GM19239 (cell line): ENCODE measurements around the gene CBFA2T3.

Source experiments
- DNase-seq: peaks from one replicate; pipeline ENCODE4 v3.0.0; 2011; ENCODE audit warnings: low spot score; ENCODE audit not compliant: insufficient read length
- FAIRE-seq: peaks from 2 replicates; lab custom pipeline; 2011; peaks lifted over from hg19 to GRCh38; lab: Jason Lieb, UNC

Gene CBFA2T3

DNA sequence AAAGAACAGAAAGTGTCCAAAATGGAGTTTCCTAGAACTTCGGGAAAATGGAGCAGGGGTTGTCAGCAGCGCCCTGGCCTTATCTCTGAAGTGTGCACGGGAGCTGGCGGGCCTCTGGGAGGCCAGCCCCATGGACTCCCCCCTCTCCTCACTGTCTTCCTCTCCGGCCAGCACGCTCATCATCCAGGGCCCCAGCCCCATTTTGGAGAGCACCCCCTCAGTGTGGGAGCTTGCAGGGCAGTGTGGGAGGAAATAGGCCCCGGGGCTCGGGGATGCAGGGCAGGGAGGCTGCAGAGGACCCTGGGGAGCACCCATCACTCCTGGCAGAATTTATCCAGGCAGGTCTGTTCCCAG, 105.7 kb downstream of the CBFA2T3 start:
- no peak for FAIRE-seq
- no peak for DNase-seq

DNA sequence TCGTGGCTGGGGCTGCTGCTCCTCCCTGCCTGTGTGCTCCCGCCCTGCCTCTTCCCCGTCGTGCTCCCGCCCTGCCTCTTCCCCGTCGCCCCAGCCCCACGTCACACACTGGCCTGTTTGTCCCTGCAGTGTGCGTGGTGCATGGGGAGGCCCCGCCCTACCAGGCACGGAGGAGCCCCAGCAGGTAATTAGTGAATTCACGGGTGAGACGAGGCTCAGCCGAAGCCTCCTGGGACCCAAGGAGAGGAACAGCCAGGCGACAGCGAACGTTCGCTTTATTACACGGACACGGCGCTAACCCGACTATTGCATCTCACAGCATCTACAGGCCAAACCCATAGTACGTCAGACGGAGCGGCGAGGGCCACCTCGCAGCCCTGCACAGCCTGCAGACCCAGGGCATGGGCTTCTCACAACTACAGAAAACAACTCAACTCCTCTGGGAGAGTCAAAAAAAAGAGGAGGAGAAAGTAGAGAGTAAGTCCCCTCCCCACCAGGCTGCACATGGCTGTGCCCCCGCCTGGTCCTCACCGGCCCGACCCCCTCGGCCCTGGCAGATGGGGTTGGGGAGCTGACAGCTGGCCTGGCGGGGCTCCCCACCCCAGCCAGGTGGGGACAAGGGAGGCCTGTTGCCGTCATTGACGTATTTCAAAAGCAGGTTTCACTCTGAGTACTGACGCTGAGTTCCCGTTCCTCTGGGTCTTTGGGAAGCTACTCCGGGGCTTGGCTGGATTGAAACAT, 106.2 kb downstream of the CBFA2T3 start:
- DNase-seq (no peak), FAIRE-seq (no peak)

DNA sequence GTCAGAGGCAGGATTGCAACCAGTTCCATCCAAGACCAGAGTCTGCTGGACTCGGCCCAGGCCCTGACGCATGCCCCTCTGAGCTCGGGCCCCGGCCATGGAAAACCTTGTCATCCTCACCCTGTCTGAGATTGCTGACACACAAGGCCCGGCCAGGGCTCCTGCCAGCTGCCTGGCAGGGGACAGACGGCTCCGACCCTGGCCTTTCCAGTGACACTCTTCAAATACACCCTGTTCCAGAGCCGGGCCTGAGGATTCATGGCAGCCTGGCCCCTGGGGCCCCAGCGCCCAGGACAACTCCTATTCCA, 107.4 kb downstream of the CBFA2T3 start:
- DNase-seq (no peak), FAIRE-seq (no peak)

DNA sequence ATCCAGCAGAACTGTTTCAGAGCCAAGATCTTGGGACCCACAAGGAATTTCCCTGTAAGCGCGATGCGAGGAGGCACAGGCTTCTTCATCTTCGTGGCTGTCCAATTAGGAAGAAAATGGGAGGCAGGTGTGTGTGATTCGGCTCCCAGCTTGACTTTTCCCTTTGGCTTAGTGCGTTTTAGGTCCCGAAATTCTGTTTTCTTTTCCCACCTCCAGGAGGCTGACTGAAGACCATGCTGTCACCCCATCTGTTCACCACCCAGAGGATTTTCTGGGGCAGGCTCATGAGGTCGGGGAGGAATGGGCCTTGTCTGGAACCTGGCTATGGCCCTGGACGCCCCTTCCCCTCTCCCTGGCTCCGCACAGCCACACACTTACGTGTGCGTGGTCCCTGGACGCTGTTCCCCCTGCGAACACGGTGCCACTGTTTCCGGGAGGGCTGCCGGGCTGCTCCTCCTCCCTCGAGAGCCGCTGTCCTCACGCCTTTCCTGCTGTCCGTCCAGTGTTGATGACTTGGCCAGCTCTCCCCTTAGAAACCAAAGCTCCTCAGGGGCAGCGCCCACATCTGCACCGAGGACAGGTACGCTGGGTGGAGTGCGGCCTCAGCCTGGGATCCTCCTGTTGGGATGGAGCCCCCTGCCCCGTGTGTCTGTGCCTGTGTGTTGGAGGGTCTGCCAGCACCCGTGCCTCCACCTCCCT, 107.9 kb downstream of the CBFA2T3 start:
- FAIRE-seq (no peak), DNase-seq (no peak)

DNA sequence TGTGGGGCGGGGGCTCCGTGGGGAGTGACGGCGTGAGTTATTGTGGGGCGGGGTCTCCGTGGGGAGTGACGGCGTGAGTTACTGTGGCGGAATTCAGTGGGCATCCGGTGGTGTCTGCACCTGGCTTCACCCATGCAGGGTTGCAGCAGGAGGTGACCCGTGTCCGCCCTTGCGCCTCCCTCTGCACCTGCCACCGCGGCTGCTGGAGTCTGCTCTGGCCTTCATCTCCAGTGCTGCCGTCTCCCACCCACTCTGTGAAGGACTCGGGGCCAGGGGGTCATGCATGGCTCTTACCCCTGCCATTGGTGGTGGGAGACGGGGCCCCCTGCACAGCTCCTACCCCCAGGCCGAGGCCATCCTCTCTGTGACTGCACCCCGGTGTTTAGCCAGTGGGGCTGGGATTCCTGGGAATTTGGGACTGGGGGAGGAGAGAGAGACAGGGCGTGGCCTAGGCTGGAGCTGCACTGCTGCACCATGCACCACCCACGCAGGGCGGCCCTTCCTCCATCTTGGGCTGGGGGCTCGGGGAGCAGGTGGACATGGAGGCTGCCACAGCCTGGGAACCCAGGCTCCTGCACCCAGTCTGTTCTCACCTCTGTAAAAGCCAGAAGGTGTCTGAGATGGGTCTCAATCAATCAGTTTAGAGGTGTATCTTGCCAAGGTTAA, 109.3 kb downstream of the CBFA2T3 start:
- FAIRE-seq (no peak), DNase-seq (no peak)

DNA sequence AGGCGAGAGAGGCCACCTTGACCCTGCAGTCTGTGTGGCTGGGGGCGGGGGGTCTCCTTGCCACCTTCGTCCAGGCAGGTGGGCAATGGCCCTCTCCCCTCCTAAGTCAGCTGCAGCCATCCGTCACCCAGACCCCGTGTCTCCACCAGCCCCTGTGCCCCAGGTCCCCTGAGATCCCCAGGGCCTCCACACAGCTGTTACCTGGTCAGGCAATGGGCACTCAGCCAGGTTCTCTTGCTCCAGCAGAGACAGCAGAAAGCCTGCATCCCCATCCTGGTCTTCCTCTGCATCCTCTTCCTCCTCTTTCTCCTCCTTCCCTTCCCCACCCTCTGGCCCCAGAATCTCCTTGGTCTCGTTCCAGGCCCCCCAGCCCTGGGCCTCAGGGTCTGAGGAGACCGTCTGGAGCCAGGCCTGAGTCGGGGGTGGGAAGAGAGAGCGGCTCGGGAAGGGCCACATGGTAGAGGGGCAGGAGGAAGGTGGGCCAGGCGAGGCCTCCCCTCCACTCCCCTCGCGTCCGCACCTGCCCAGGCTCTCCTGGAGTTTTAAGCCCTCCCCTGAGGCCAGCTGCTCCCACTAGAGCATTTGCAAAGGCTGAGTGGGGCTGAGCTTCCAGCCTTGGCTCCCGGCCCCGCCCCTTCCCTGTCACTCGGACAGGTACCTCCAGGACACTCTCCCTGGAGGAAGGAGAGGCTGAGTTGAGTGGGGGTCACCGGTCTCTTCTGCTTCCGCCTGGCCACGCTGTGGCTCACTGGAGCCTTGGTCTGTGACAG, 110.7 kb downstream of the CBFA2T3 start, which contains the start of gene PABPN1L:
TSS of gene PABPN1L (minus strand) at position 510 of the 770 bp plus-strand sequence. CDS start at position 456, 54 bp downstream.
- no peak for DNase-seq

DNA sequence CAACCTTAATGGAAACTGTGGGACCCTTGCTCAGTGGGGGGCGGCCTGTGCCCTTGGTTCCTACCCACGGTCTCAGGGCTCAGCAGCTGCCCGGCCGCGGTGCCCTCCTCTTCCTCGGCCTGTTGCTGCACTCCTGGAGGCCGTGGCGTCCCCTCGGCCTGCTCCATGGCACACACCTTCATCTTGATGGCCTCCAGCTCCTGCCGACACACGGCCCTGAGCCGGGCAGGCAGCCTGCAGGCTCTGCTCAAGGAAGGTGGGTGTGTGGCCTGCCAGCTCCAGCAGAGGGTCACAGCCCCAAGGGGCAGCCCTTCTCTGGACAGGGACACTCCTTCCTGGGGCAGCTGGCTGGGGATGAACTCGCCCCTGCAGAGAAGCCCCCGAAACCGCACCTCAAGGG, 111.3 kb downstream of the CBFA2T3 start:
- DNase-seq, result no peak
- FAIRE-seq, result no peak

More for the DNA sequence above, 110.7 kb downstream of the CBFA2T3 start, which contains the start of gene PABPN1L:
- no peak for FAIRE-seq

DNA sequence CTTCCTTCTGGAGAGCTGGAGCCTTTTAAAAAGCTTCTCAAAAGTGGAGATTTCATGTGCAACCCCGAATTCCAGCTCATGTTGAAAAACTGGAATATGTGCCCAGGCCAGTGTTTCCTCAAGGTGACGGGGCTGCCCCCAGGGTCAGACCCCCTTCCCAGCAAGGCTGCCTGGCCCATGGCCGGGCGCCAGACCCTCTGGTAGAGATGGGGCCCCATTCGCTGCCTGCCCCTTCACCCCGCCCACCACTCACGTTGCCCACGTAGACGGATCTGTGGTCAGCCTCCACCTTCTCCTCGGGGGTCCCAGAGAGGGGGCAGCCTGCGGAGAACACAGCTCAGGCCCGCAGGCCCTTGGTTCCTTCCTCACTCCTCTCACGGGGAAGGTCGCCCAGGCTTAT, 111.7 kb downstream of the CBFA2T3 start:
- FAIRE-seq (no peak), DNase-seq (no peak)

DNA sequence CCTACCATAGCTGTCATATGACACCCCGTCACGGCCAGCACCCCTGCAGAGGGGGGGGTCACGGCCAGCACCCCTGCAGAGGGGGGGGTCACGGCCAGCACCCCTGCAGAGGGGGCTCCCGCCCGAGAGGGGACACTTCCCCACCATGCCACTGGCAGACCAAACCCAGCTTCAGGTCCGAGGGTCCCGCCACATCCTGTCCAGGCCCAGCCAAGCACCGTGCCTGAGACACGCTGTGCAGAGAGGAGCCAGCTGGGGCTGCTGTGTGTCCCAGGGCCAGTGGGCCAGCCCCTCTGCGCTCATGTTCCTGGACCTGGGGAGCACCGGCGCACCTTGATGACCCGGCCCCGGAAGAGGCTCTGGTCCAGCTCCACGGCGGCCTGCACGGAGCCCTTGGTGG, 112.5 kb downstream of the CBFA2T3 start:
- no peak for DNase-seq
- no peak for FAIRE-seq

DNA sequence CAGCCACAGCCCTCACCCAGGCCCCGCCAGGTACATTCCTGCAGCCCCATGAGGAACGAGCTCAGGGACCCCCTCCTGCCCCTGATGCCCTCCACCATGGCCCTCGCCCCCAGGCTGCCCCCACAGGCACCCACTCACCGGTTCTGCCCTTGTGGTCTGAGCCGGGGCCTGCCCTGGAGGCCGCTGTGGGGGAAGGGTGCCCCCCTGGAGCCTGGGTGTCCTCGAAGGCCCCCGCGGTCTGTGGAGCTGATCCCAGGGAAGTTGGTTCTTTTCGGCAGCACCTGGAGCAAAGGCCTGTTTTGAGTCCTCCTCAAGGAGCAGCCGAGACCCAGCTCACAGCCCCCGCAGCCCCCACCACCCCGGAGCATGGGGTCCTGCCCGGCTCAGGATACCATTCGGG, 112.9 kb downstream of the CBFA2T3 start:
- FAIRE-seq (no peak), DNase-seq (no peak)

DNA sequence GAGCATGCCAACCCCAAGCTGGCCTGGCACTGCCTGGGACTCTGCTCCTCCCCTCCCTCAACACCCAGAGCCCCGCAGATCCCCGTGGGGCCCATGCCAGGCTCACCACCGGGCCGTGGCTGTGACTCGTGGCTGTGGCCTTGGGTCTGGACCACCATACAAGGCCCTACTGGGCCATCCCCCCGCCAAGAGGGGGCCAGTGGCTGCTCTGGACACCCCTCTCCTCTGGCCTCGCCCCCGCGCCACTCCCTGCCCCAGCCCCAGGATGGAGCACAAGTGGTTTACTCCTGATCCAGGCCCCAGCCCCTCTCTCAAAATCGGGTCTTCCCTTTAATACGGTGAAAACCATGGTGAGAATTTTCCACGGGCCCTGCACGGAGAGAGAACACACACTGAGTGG, 113.6 kb downstream of the CBFA2T3 start:
- DNase-seq, result no peak

DNA sequence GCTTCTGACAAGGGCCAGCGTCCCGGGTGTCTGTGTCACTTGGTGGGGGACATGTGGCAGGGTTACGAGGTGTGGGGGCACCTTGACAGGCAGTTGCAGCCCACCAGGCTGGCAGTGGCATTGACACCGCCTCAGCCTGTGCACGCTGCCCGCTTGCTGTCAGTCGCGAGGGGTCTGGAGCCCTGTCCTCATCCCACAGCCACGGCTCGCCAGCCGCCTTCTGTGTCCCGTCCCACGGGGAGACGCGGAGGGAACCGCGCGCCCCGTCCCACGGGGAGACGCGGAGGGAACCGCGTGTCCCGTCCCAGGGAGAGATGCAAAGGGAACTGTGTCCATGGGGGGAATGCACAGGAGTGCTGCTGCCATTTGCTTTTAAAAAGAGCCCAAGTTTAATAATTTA, 114.0 kb downstream of the CBFA2T3 start:
- FAIRE-seq (no peak), DNase-seq (no peak)

More for the DNA sequence above, 113.6 kb downstream of the CBFA2T3 start:
- FAIRE-seq, result no peak

DNA sequence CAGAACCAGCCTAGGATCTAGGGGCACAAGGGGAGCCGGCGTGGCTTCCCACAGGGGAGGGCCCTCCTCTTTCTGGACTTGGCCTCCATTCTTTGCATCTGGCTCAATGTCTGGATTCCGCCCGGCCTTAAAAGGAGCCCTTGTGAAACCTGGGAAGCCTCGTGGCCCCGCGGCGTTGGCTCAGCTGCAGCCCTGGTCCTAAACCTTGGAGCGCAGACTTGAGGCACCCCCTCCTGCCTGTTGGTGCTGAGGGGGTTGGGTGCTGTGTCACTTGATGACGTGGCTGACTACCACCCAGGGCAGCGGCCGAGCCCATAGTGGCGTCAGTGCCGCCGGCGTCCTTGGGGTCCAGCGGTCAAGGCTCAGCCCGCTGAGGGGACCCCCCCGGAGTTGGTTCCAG, 115.6 kb downstream of the CBFA2T3 start:
- FAIRE-seq (no peak), DNase-seq (no peak)

DNA sequence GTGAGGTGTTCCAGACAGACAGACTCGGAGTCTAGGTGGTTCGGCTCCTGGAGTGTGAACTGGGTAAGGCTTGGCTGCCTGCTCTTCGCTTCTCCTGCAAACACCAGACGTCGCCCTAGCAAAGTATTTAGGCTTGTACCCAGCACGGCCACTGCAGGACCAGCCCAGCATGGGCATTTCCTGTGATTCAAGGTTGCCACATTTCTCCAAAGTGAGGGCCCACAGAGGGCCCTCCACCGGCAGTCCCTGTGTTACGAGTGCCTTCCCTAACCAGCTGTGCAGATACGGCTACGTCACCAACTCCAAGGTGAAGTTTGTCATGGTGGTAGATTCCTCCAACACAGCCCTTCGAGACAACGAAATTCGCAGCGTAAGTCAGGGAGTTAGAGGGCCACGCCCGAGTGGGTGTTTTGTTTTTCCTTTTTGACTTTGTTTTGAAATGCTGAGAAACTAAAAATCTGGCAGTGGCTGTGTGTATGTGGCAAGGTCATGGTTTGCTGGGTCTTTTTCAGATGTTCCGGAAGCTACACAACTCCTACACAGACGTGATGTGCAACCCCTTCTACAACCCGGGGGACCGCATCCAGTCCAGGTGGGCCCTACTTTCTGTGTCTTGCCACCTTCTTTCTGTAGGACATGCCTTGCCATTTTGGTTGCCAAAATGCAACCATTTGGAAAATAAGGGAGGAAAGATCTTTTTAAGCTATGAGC, 117.5 kb downstream of the CBFA2T3 start:
- DNase-seq, result no peak
- no peak for FAIRE-seq

DNA sequence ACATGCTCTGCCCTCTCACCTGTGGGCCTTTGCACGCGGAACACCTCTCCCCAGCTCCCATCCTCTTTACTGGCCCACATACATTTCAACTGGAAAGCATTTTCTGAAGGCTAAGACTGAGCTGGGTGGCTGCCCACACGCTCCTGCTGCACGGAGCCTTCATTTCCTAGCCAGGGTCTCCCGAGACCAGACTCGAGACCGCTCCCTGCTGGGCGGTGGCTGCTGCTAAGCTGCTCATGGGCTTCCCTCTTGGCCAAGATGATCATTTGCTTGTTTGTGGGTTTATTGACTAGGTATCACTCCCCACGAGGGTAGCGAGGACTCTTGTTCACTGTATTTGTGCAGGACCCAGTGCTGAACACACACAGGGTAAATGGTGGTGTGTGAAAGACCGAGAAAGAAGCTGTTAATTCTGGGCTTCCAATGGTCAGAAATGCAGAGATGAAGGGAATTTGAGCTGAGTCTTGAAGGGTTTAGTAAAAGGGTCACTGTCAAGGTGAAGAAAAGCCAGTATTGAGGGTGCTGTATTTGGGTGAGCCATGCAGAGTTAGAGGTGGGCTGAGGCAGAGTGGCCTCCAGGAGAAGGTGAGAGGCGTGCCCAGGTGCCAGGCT, 119.2 kb downstream of the CBFA2T3 start:
- DNase-seq, result peak; percentile 95
- peak; percentile 96 for FAIRE-seq

DNA sequence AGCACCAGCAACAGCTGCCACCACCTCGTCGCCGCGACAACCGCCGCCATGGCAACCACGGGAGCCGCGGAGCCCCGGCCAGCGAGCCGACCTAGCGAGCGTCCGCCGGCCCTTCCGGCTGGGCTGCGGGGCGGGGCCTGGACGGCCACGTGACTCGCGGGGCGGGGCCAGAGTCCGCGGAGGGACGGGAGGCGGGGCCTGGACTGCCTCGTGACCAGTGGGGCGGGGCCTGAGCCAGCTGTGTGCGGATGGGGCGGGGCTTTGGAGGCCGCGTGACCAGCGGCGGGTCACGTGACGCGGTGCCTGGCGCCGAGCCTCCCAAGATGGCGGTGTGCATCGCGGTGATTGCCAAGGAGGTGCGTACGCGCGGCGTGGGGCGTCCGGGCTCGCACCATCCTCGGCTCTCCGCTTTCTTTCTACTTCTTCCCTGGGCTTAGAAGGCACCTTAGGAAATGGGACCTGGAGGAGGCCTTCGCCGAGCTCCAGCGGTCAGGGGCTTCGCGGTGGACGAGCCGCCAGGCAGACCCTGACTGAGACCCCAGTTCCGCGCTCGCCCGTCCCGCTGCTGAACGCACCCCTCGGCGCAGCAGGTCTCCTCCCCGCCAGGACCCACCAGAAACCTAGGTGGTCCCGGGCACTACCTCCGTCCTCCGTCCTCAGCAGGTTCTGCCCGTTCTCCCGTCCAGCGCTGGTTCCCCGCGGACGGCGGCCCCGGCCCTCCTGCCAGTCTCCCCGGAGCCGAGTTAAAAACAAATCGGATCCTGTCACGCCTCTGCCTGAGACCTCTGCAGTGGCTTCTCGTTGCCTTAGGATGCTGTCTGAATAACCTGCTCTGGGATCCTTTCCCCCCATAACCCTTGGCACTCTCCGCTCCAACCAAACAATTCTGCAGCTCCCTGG, 119.9 kb downstream of the CBFA2T3 start, which contains the start of the genes GALNS and TRAPPC2L:
TSS of gene GALNS (minus strand) at position 120 of the 900 bp plus-strand sequence. CDS start at position 50, 70 bp downstream.
TSS of gene TRAPPC2L (plus strand) at position 300 of the 900 bp plus-strand sequence. CDS start at position 324, 24 bp downstream.
- FAIRE-seq (peak; percentile 93), DNase-seq (peak; percentile 100)

DNA sequence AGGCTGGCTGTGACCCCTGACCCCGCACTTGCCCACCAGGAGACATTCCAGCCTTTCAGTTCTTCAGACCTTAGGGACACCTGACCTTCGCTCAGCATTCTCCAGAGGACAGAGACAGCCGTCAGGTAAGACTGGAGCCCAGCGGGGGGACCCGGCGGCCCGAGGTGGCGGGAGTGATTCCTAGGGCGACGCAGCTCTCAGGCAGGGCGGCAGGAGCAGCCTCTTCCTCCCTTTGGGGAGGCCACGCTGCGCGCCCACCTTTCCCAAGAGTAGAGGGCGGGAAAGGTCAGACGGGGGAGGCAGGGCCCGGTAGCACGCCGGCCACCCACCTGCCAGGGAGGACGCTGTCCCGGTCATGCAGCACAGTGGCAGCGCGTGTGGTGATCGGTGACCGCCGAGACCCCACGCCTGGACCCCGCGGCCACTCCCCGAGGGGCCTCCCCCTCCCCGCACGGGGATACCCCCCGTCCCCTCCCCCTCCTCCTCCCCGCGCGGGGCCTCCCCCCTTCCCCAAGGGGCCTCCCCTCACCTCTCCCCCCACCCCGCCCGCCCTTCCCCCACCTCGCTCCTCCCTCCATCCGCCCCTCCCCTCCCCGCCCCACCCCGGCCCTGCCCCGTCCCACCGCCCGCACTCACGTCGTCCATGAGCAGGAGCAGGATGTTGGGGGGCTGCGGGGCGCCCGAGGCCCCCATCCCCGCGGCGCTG, 120.7 kb downstream of the CBFA2T3 start:
- DNase-seq, result no peak
- no peak for FAIRE-seq

DNA sequence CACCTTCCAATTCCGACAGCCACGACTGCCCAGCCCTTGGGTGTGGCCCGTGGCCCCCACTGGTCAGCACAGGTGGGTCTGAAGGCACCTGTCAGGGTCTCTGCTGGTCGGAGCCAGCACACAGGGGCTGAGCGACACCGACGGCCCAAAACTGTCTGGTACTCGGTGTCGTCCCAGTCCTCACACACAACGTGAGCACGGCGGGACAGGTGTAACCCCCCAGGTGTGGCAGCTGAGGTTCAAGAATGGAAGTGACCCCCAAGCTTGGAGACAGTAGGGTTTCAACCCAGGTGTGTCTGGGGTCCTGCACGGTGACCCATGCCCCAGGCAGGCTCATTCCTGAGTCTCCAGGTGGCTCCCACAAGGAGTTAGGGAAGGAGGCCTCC, 121.3 kb downstream of the CBFA2T3 start:
- no peak for DNase-seq
- FAIRE-seq, result no peak
